ENCODE measurements around the gene SSNA1. TPM values are rescaled to one million over a fixed set of nuclear protein-coding genes. Genes with fewer than 3 reads are reported as not detected.

The SSNA1 gene
- polyA plus RNA-seq, 10 donors: 38.2 to 72.0 (median 49.6) TPM

- no peak for DNase-seq
These were observed 8.7 kb upstream of the SSNA1 start for GRCh38 chr9:137179761-137180160.

GRCh38 chr9:137180491-137180890, 8.0 kb upstream of the SSNA1 start:
- no peak for DNase-seq

GRCh38 chr9:137181680-137182079, 6.8 kb upstream of the SSNA1 start:
- no peak for DNase-seq

GRCh38 chr9:137182836-137183235, 5.6 kb upstream of the SSNA1 start:
- DNase-seq: no peak

- no peak for DNase-seq
These were observed 4.4 kb upstream of the SSNA1 start for GRCh38 chr9:137183980-137184595.

- no peak for DNase-seq
These were observed 3.4 kb upstream of the SSNA1 start for GRCh38 chr9:137184881-137185660.

- DNase-seq: no peak
These were observed 2.6 kb upstream of the SSNA1 start for GRCh38 chr9:137185921-137186320.

GRCh38 chr9:137186385-137186784, 2.1 kb upstream of the SSNA1 start:
- no peak for DNase-seq

- DNase-seq: no peak
These were observed 1.1 kb upstream of the SSNA1 start for GRCh38 chr9:137187386-137187785.

- DNase-seq: no peak
These were observed 388 bp upstream of the SSNA1 start for GRCh38 chr9:137188086-137188489.

- no peak for DNase-seq
These were observed 1.1 kb downstream of the SSNA1 start for GRCh38 chr9:137189297-137190295.

- no peak for DNase-seq
These were observed 1.9 kb downstream of the SSNA1 start for GRCh38 chr9:137190315-137190856.

GRCh38 chr9:137191245-137191644, 2.8 kb downstream of the SSNA1 start:
- no peak for DNase-seq

- DNase-seq: no peak
These were observed 3.4 kb downstream of the SSNA1 start for GRCh38 chr9:137191691-137192447.

GRCh38 chr9:137192448-137192780, 3.9 kb downstream of the SSNA1 start:
- no peak for DNase-seq

- DNase-seq: no peak
These were observed 4.4 kb downstream of the SSNA1 start for GRCh38 chr9:137192859-137193258.

- no peak for DNase-seq
These were observed 5.3 kb downstream of the SSNA1 start for GRCh38 chr9:137193771-137194170.

- DNase-seq: no peak
These were observed 5.9 kb downstream of the SSNA1 start for GRCh38 chr9:137194388-137194787.

GRCh38 chr9:137194909-137195308, 6.4 kb downstream of the SSNA1 start:
- DNase-seq: no peak

GRCh38 chr9:137195525-137196220, 7.2 kb downstream of the SSNA1 start:
- no peak for DNase-seq

Measured in muscle of back (tissue), 11 donors.